Mesendoderm (in vitro differentiated cells): Measurements from ENCODE around the gene OR4D1.

Source experiments
- DNase-seq: peaks from one replicate; pipeline ENCODE4 v3.0.0; 2013
- H2AK5ac ChIP-seq: 2 replicates; pipeline ENCODE4 v1.6.1; 2013; ENCODE audit warnings: low read length, inconsistent platforms
- H2BK120ac ChIP-seq: 2 replicates; pipeline ENCODE4 v1.6.1; 2013; ENCODE audit warnings: low read depth, mild to moderate bottlenecking, low read length, moderate library complexity, mixed read lengths
- H2BK15ac ChIP-seq: replicated peaks from 2 replicates; pipeline ENCODE4 v1.6.1; 2013; ENCODE audit warnings: low read depth, mild to moderate bottlenecking, moderate library complexity
- H2BK5ac ChIP-seq: 2 replicates; pipeline ENCODE4 v1.6.1; 2013; ENCODE audit warnings: low read length, inconsistent platforms
- H3K18ac ChIP-seq: 2 replicates; pipeline ENCODE4 v1.6.1; 2013; ENCODE audit warnings: mild to moderate bottlenecking, low read length, mixed read lengths
- H3K23ac ChIP-seq: one replicate; pipeline ENCODE4 v1.6.1; 2013; ENCODE audit warnings: low read length
- H3K27ac ChIP-seq: 2 replicates; pipeline ENCODE4 v1.5.1; 2013; ENCODE audit warnings: low read depth, mild to moderate bottlenecking, inconsistent platforms, low read length, moderate library complexity
- H3K27me3 ChIP-seq: 2 replicates; pipeline ENCODE4 v1.6.1; 2013; ENCODE audit warnings: low read length, control low read depth, mild to moderate bottlenecking, inconsistent platforms; ENCODE audit not compliant: insufficient read depth, poor library complexity
- H3K36me3 ChIP-seq: 2 replicates; pipeline ENCODE4 v1.6.1; 2013; ENCODE audit warnings: low read length, inconsistent platforms; ENCODE audit not compliant: control insufficient read depth, insufficient read depth
- H3K4ac ChIP-seq: one replicate; pipeline ENCODE4 v1.6.1; 2013; ENCODE audit warnings: low read depth, mild to moderate bottlenecking, low read length, moderate library complexity
- H3K4me1 ChIP-seq: 2 replicates; pipeline ENCODE4 v1.6.1; 2013; ENCODE audit warnings: low read depth, low read length, inconsistent platforms; ENCODE audit not compliant: control insufficient read depth
- H3K4me2 ChIP-seq: 2 replicates; pipeline ENCODE4 v1.6.1; 2013; ENCODE audit warnings: low read length
- H3K4me3 ChIP-seq: 2 replicates; pipeline ENCODE4 v1.5.1; 2013; ENCODE audit warnings: mild to moderate bottlenecking, low read length
- H3K56ac ChIP-seq: one replicate; pipeline ENCODE4 v1.6.1; 2013; ENCODE audit warnings: low read length
- H3K79me1 ChIP-seq: 2 replicates; pipeline ENCODE4 v1.6.1; 2013; ENCODE audit warnings: low read length, inconsistent platforms
- H3K79me2 ChIP-seq: 2 replicates; pipeline ENCODE4 v1.6.1; 2013; ENCODE audit warnings: mild to moderate bottlenecking, low read length; ENCODE audit not compliant: control insufficient read depth, insufficient read depth
- H3K9ac ChIP-seq: 2 replicates; pipeline ENCODE4 v1.6.1; 2013; ENCODE audit warnings: low read length, inconsistent platforms
- H4K5ac ChIP-seq: one replicate; pipeline ENCODE4 v1.6.1; 2013; ENCODE audit warnings: low read length
- H4K8ac ChIP-seq: one replicate; pipeline ENCODE4 v1.6.1; 2013; ENCODE audit warnings: low read depth, mild to moderate bottlenecking, control low read depth, low read length, moderate library complexity
- WGBS: extraction: QIAGEN DNeasy Blood & Tissue Kit; methylation state at CpG from one replicate; pipeline ENCODE4 v1.1.7; 2013; ENCODE audit warnings: low lambda C conversion rate, missing lambda C conversion rate; ENCODE audit not compliant: insufficient coverage; ENCODE audit errors: extremely low coverage; 5-methylcytosine and 5-hydroxymethylcytosine counted together

Gene OR4D1

DNA sequence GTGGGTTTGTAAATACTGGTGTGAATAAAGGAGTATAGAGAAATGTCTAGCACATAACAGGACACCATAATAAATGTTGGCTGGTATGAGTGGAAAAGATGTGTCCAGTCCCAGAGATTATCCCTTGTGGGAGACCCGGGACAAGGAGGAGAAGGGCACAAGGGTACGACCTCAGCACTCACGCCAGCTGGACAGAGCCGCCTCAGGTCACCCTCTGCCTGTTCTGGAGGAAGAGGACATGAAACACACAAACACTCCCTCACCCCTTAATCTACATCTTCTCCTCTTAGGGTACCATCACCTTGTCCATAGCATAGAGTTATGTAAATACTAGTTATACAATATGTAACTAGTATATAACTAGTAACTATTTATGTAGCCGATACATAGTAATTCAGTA, 38.2 kb upstream of the OR4D1 start:
- H3K79me2 ChIP-seq: no peaks in the 10 kb centered on the region
- H2BK5ac ChIP-seq: no peak overlapping the region
- no peaks in the 10 kb centered on the region for H3K79me1 ChIP-seq
- H3K56ac ChIP-seq: no peak overlapping the region
- no peak overlapping the region for H2AK5ac ChIP-seq
- H3K27ac ChIP-seq: no peak overlapping the region
- no peak overlapping the region for H3K23ac ChIP-seq
- no peaks in the 10 kb centered on the region for H3K27me3 ChIP-seq
- no peak overlapping the region for H3K4ac ChIP-seq
- H3K18ac ChIP-seq: no peak overlapping the region
- no peak overlapping the region for H4K5ac ChIP-seq
- no CpG with 5 or more reads among the region's 5 CpGs for WGBS
- H4K8ac ChIP-seq: no peak overlapping the region
- H2BK120ac ChIP-seq: no peak overlapping the region
- no peak overlapping the region for H3K9ac ChIP-seq
- H2BK15ac ChIP-seq: no peak overlapping the region
- no peaks in the 10 kb centered on the region for H3K4me1 ChIP-seq
- no peak for DNase-seq
- no peak overlapping the region for H3K4me2 ChIP-seq
- H3K36me3 ChIP-seq: no peaks in the 10 kb centered on the region
- no peak overlapping the region for H3K4me3 ChIP-seq

DNA sequence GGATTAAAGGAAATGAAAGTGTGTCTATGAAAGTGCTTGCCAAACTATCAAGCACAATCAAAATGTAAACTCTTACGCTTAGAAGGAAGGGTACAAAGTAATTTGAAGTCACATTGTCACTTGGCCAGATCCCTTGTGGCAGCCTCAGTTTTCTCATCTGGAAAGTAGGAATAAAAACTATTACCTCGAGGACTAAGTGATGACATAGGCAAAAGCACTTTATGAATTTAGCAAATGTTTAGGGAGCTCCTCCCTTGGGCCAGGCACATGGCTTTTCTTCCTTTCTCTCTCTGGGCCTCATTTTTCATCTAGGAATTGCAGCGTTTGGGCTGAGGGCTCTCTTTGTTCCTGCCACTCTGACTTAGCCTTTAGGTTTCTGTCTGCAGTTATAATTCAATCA, 36.5 kb upstream of the OR4D1 start:
- Histone ChIP-seq H2BK5ac (no peak overlapping the region), H2BK120ac (no peak overlapping the region), H3K79me1 (no peaks in the 10 kb centered on the region), H4K5ac (no peak overlapping the region), H3K4me2 (no peak overlapping the region), H3K79me2 (no peaks in the 10 kb centered on the region), H3K4me3 (no peak overlapping the region), H3K56ac (no peak overlapping the region), H4K8ac (no peak overlapping the region), H3K36me3 (no peaks in the 10 kb centered on the region), H2BK15ac (no peak overlapping the region), H3K9ac (no peak overlapping the region), H3K18ac (no peak overlapping the region), H3K27me3 (no peaks in the 10 kb centered on the region), H3K4ac (no peak overlapping the region), H3K27ac (no peak overlapping the region), H3K4me1 (no peaks in the 10 kb centered on the region), H3K23ac (no peak overlapping the region), H2AK5ac (no peak overlapping the region)
- DNase-seq: no peak
- WGBS: no CpG with 5 or more reads among the region's 3 CpGs

DNA sequence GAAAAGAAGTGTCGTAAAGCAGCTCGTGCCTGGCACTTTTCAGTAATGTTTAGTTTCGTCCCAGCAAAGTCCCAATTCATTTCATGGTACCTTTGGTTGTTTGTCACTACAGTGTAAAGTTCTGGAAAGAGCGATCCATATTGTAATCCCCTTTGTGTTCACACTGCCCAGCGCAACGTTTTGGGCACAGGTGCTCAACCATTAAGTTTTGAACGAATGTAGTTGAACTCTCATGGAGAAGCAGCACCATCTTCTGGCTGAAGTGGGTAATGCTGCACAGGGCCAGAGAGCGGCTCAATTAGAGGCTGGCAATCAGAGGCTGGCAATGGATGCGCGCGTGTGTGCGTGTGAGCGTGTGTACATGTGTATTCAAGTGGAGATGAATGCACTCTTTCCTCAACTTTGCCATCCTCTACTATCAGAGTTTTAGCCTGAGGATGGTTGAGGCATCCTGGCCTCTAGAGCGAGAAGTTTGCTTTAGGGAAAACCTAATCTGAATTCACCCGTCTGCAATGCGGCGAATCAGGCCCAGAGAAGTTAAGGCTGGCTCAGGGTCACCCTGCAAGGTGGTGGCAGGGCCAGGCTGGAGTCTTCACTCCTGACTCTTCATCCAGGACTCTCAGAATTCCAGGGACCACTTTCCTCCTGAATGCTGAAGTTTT, 35.1 kb upstream of the OR4D1 start:
- Histone ChIP-seq H3K56ac (no peak overlapping the region), H2BK120ac (no peak overlapping the region), H3K4me3 (no peak overlapping the region), H3K4me1 (no peaks in the 10 kb centered on the region), H2BK15ac (no peak overlapping the region), H3K4me2 (no peak overlapping the region), H4K5ac (no peak overlapping the region), H3K9ac (no peak overlapping the region), H3K79me1 (no peaks in the 10 kb centered on the region), H3K27ac (no peak overlapping the region), H3K18ac (no peak overlapping the region), H2BK5ac (no peak overlapping the region), H3K79me2 (no peaks in the 10 kb centered on the region), H2AK5ac (no peak overlapping the region), H3K27me3 (no peaks in the 10 kb centered on the region), H3K23ac (no peak overlapping the region), H3K4ac (no peak overlapping the region), H4K8ac (no peak overlapping the region), H3K36me3 (no peaks in the 10 kb centered on the region)
- WGBS: no CpG with 5 or more reads among the region's 17 CpGs
- DNase-seq: peak; percentile 70

DNA sequence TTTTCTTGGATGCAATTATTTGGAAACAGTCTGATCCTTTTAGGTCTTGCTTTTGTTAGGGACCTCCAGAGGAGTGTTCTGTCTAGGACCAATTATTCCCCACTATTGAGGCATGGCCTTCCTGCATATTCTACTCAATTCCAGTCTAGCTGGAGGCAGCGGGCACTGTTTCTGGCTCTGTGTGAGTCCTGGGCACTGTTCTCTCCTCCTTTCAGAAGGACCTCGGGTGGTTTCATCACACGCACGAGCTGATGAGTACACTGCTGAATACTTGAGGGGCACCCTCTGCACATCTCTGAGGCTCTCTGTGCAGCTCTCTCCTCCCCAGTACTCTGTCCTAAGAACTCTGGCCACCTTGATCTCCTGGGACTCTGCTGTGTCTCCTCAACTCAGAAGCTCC, 34.2 kb upstream of the OR4D1 start:
- no peak overlapping the region for H3K23ac ChIP-seq
- H3K27ac ChIP-seq: no peak overlapping the region
- no peak overlapping the region for H4K8ac ChIP-seq
- no peak overlapping the region for H3K4me2 ChIP-seq
- H3K36me3 ChIP-seq: no peaks in the 10 kb centered on the region
- H4K5ac ChIP-seq: no peak overlapping the region
- H3K18ac ChIP-seq: no peak overlapping the region
- no peak overlapping the region for H3K4ac ChIP-seq
- H3K56ac ChIP-seq: no peak overlapping the region
- H2AK5ac ChIP-seq: no peak overlapping the region
- no peak for DNase-seq
- no peak overlapping the region for H2BK5ac ChIP-seq
- H2BK120ac ChIP-seq: no peak overlapping the region
- no peak overlapping the region for H3K9ac ChIP-seq
- H3K79me2 ChIP-seq: no peaks in the 10 kb centered on the region
- H3K4me3 ChIP-seq: no peak overlapping the region
- no peak overlapping the region for H2BK15ac ChIP-seq
- H3K79me1 ChIP-seq: no peaks in the 10 kb centered on the region
- no CpG with 5 or more reads among the region's 4 CpGs for WGBS
- H3K27me3 ChIP-seq: no peaks in the 10 kb centered on the region
- H3K4me1 ChIP-seq: no peaks in the 10 kb centered on the region

DNA sequence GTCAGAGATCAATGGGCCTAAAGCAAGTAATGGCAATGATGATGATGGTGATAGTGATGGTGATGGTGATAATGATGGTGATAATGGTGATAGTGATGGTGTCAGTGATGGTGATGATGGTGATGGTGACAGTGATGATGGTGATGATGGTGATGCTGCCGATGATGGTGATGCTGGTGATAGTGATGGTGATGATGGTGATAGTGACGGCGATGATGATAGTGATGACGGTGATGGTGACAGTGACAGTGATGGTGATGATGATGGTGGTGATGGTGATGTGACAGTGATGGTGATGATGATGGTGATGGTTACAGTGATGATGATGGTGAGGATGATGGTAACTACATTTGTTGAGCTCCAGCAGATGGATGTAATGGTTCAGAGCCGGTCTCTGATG, 30.8 kb upstream of the OR4D1 start:
- Histone ChIP-seq H3K56ac (no peak overlapping the region), H3K36me3 (no peaks in the 10 kb centered on the region), H3K27me3 (no peaks in the 10 kb centered on the region), H4K5ac (no peak overlapping the region), H3K4ac (no peak overlapping the region), H3K9ac (no peak overlapping the region), H2AK5ac (no peak overlapping the region), H3K4me3 (no peak overlapping the region), H4K8ac (no peak overlapping the region), H3K79me2 (no peaks in the 10 kb centered on the region), H2BK15ac (no peak overlapping the region), H3K4me1 (no peaks in the 10 kb centered on the region), H2BK5ac (no peak overlapping the region), H3K79me1 (no peaks in the 10 kb centered on the region), H3K23ac (no peak overlapping the region), H3K27ac (no peak overlapping the region), H3K4me2 (no peak overlapping the region), H2BK120ac (no peak overlapping the region), H3K18ac (no peak overlapping the region)
- DNase-seq: no peak
- WGBS: no CpG with 5 or more reads among the region's 5 CpGs

DNA sequence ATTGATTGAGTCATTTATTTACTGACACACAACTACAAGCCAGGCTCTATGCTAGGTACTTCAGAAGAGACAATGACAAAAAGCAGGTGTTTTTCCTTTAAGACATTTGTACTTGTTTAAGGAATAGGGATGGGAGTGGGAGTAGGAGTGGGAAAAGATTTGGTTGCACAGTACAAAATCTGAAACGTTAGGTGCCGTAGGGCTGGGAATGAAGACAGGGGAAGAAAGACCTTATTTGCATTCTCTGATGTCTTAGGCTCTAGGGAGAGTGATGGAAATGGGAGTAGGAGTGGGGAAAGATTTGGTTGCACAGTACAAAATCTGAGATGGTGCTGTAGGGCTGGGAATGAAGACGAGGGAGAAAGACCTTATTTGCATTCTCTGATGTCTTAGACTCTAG, 28.7 kb upstream of the OR4D1 start:
- Histone ChIP-seq H3K27me3 (no peaks in the 10 kb centered on the region), H2BK15ac (no peak overlapping the region), H4K5ac (no peak overlapping the region), H3K56ac (no peak overlapping the region), H4K8ac (no peak overlapping the region), H3K18ac (no peak overlapping the region), H3K27ac (no peak overlapping the region), H3K79me2 (no peaks in the 10 kb centered on the region), H2BK120ac (no peak overlapping the region), H3K9ac (no peak overlapping the region), H3K36me3 (no peaks in the 10 kb centered on the region), H2AK5ac (no peak overlapping the region), H2BK5ac (no peak overlapping the region), H3K4me2 (no peak overlapping the region), H3K79me1 (no peaks in the 10 kb centered on the region), H3K23ac (no peak overlapping the region), H3K4me3 (no peak overlapping the region), H3K4me1 (no peaks in the 10 kb centered on the region), H3K4ac (no peak overlapping the region)
- WGBS: no CpG with 5 or more reads among the region's 3 CpGs
- no peak for DNase-seq
